Gastroesophageal sphincter (tissue), 4 donors: ENCODE results near the gene GUCY1A1. TPM values are rescaled to one million over a fixed set of nuclear protein-coding genes. Genes with fewer than 3 reads are reported as not detected.

Experiments used
- ATAC-seq: fragments of 150-250 bp; one replicate; pipeline ENCODE4 v1.9.1; 2016; ENCODE audit warnings: mild to moderate bottlenecking, moderate library complexity
- H3K27ac ChIP-seq, 4 donors: fragments of 200-600 bp; sonication (generic) in 3 of 4; 1 replicate in 3 of 4; 2 replicates in 1 of 4; pipeline ENCODE4 v1.5.1; 2016 to 2019
- H3K27me3 ChIP-seq: fragments of 200-600 bp; sonication (generic); one replicate; pipeline ENCODE4 v1.5.1; 2019
- H3K36me3 ChIP-seq, 2 donors: fragments of 200-600 bp; sonication (generic); one replicate each; pipeline ENCODE4 v1.5.1; 2019; ENCODE audit warnings: control low read depth in 1 of 2
- H3K4me1 ChIP-seq, 3 donors: fragments of 200-600 bp; sonication (generic); 1 replicate in 2 of 3; 2 replicates in 1 of 3; pipeline ENCODE4 v1.5.1; 2016 to 2019; ENCODE audit warnings: control low read depth in 2 of 3
- H3K4me3 ChIP-seq, 2 donors: fragments of 200-600 bp; sonication (generic); one replicate each; pipeline ENCODE4 v1.5.1; 2019; ENCODE audit warnings: mild to moderate bottlenecking in 1 of 2, moderate library complexity in 1 of 2
- H3K9me3 ChIP-seq, 3 donors: fragments of 200-600 bp; sonication (generic); one replicate each; pipeline ENCODE4 v1.5.1; 2017 to 2019; ENCODE audit warnings: control low read depth in 2 of 3
- EP300 ChIP-seq: sonication (generic); formaldehyde crosslinking; IDR thresholded peaks from one replicate; pipeline ENCODE4 v1.6.1; 2017; ENCODE audit warnings: antibody characterized with exemption, mild to moderate bottlenecking
- POLR2A ChIP-seq, 2 donors: fragments of 450-650 bp; IDR thresholded peaks; one replicate each; pipeline ENCODE4 v1.6.1; 2017; ENCODE audit warnings: antibody characterized with exemption in 2 of 2, mild to moderate bottlenecking in 2 of 2, moderate library complexity in 1 of 2
- POLR2AphosphoS5 ChIP-seq: sonication (generic); formaldehyde crosslinking; IDR thresholded peaks from one replicate; pipeline ENCODE4 v1.6.1; 2017; ENCODE audit warnings: antibody characterized with exemption
- WGBS, 2 donors: methylation state at CpG; one replicate each; pipeline ENCODE4 v1.1.5; 2018; ENCODE audit warnings: low coverage in 1 of 2; 5-methylcytosine and 5-hydroxymethylcytosine counted together
- total RNA-seq, 4 donors: library from RNA; depleted of rRNA; stranded (reverse); fragments of >200 nt; gene quantifications; one replicate each; pipeline ENCODE4 v1.1.0, GENCODE V29; 2016
- TF ChIP-seq, protein P1 (sequence below), 4 experiments: fragments of 200-600 bp in 2 of 4; fragments of 450-650 bp in 2 of 4; sonication (generic) in 1 of 4; IDR thresholded peaks; one replicate each; pipeline ENCODE4 v1.5.1; 2017 to 2019; ENCODE audit warnings: antibody characterized with exemption in 4 of 4, mild to moderate bottlenecking in 2 of 4, moderate library complexity in 2 of 4

The GUCY1A1 gene
- total RNA-seq = 100 to 1,000 TPM in 2 of 4 donors, 10 to 100 TPM in 2; 69.4 to 196 (median 144) TPM

GRCh38 chr4:155666344-155667221 is at the start of gene GUCY1A1:
Gene GUCY1A1, plus strand, starts transcription at chr4:155666848. Its CDS starts 30,020 bp downstream, at chr4:155696868.
- Histone ChIP-seq H3K9me3 (no peaks in the 10 kb centered on the region), H3K4me3 (peak within 1 kb of the TSS; percentile 48 to 70), H3K27ac (peak within 1 kb of the TSS; percentile 64 to 91 (median 88)), H3K36me3 (no peaks in the 10 kb centered on the region), H3K27me3 (no peaks in the 10 kb centered on the region), H3K4me1 (peaks cover 0 to 39% (median 0%) of the 10 kb centered on the region in 3 donors)
- WGBS, 2 donors = 8 to 22% methylated on average over 2 to 11 of the region's 25 CpGs
- peak; percentile 47 for ATAC-seq
- no peak for TF ChIP-seq POLR2A (IDR thresholded peaks at IDR 0.05)
- TF ChIP-seq POLR2AphosphoS5 = peak; percentile 27

GRCh38 chr4:155617296-155617695 is 49.4 kb upstream of the GUCY1A1 start:
- TF ChIP-seq POLR2A (IDR thresholded peaks at IDR 0.05) = no peak
- TF ChIP-seq, protein P1, sequence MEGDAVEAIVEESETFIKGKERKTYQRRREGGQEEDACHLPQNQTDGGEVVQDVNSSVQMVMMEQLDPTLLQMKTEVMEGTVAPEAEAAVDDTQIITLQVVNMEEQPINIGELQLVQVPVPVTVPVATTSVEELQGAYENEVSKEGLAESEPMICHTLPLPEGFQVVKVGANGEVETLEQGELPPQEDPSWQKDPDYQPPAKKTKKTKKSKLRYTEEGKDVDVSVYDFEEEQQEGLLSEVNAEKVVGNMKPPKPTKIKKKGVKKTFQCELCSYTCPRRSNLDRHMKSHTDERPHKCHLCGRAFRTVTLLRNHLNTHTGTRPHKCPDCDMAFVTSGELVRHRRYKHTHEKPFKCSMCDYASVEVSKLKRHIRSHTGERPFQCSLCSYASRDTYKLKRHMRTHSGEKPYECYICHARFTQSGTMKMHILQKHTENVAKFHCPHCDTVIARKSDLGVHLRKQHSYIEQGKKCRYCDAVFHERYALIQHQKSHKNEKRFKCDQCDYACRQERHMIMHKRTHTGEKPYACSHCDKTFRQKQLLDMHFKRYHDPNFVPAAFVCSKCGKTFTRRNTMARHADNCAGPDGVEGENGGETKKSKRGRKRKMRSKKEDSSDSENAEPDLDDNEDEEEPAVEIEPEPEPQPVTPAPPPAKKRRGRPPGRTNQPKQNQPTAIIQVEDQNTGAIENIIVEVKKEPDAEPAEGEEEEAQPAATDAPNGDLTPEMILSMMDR (IDR thresholded peaks at IDR 0.05) = no peak
- no peak for TF ChIP-seq EP300
- Histone ChIP-seq H3K9me3 (no peaks in the 10 kb centered on the region), H3K4me1 (no peaks in the 10 kb centered on the region), H3K27ac (no peak overlapping the region), H3K27me3 (no peaks in the 10 kb centered on the region), H3K4me3 (no peak overlapping the region), H3K36me3 (no peaks in the 10 kb centered on the region)
- ATAC-seq = no peak
- 21 to 33% methylated on average over 3 of the region's 3 CpGs for WGBS, 2 donors

DNA sequence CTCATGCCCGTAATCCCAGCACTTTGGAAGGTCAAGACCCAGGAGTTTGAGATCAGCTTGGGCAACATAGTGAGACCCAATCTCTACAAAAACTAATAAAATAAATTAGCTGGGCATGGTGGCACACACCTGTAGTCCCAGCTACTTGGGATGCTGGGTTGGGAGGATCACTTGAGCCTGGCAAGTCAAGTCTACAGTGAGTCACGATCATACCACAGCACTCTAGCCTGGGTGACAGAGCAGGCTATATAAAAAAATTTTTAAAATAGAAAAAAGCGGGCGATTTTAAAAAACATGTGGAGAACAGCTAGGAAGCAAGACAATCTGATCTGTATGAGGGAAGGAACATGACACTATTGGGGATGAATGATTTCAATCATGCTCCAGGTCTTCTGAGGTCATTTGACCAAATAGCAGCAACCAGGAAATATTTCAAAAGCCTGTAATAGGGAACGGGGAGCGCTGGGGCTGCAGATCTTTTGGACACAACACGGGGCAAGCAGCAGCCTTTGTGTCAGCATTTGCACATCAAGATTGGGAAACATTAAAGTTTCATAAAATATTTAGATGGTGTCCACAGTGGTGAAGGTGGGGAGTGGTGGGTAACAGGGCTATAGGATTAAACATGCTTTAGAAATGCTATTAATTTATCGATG is 48.3 kb upstream of the GUCY1A1 start:
- 81 to 91% methylated on average over 7 to 8 of the region's 8 CpGs for WGBS, 2 donors
- H3K9me3 ChIP-seq = no peaks in the 10 kb centered on the region
- no peak overlapping the region for H3K27ac ChIP-seq
- no peaks in the 10 kb centered on the region for H3K4me1 ChIP-seq
- no peaks in the 10 kb centered on the region for H3K36me3 ChIP-seq
- TF ChIP-seq, protein P1 (IDR thresholded peaks at IDR 0.05) = no peak
- TF ChIP-seq POLR2A (IDR thresholded peaks at IDR 0.05) (no peak), EP300 (no peak), POLR2AphosphoS5 (no peak)
- H3K4me3 ChIP-seq = no peak overlapping the region
- no peak for ATAC-seq
- no peaks in the 10 kb centered on the region for H3K27me3 ChIP-seq

- Histone ChIP-seq H3K27ac (no peak overlapping the region), H3K9me3 (no peaks in the 10 kb centered on the region), H3K4me1 (no peaks in the 10 kb centered on the region), H3K4me3 (no peak overlapping the region), H3K27me3 (no peaks in the 10 kb centered on the region), H3K36me3 (no peaks in the 10 kb centered on the region)
- TF ChIP-seq POLR2AphosphoS5 (no peak), EP300 (no peak), POLR2A (IDR thresholded peaks at IDR 0.05) (no peak)
- TF ChIP-seq, protein P1 (IDR thresholded peaks at IDR 0.05) = no peak
- no peak for ATAC-seq
Observed at GRCh38 chr4:155620637-155621036, 46.0 kb upstream of the GUCY1A1 start.

- H3K27me3 ChIP-seq = no peaks in the 10 kb centered on the region
- ATAC-seq = no peak
- H3K9me3 ChIP-seq = no peaks in the 10 kb centered on the region
- H3K4me3 ChIP-seq = no peak overlapping the region
- H3K27ac ChIP-seq = no peak overlapping the region
- TF ChIP-seq POLR2AphosphoS5 (no peak), EP300 (no peak), POLR2A (IDR thresholded peaks at IDR 0.05) (no peak)
- TF ChIP-seq, protein P1 (IDR thresholded peaks at IDR 0.05) = no peak
- H3K4me1 ChIP-seq = peaks cover 0 to 6% (median 0%) of the 10 kb centered on the region in 3 donors
- no peaks in the 10 kb centered on the region for H3K36me3 ChIP-seq
Observed at GRCh38 chr4:155624478-155624877, 42.2 kb upstream of the GUCY1A1 start.
